ENCODE measurements around the gene SEMA6B. TPM values are rescaled to one million over a fixed set of nuclear protein-coding genes. Genes with fewer than 3 reads are reported as not detected.
"Not testable (repeated sequence)": the region's sequence is repeated elsewhere in the genome, so short reads cannot be mapped to it uniquely, and the experiment has no call there.

SEMA6B gene
- total RNA-seq, 6 donors from 2014 or later: 3.4 to 33.1 (median 7.6) TPM

- not testable (repeated sequence) for H3K4me3 ChIP-seq, H3K36me3 ChIP-seq, DNase-seq, H3K9me3 ChIP-seq, H3K27ac ChIP-seq, H3K27me3 ChIP-seq
- H3K4me1 ChIP-seq: peaks cover 0 to 12% (median 6%) of the 10 kb centered on the region in 4 donors
- peak in 1 of 4 donors; percentile 18 for TF ChIP-seq EP300 (IDR thresholded peaks at IDR 0.05)
- ATAC-seq (ENCODE audit: low FRiP score in 2 of 2): peak; percentile 50 to 65
- WGBS, 2 donors: 65 to 75% methylated on average over 5 of the region's 5 CpGs
Measured at GRCh38 chr19:4563562-4563961, 4.1 kb upstream of the SEMA6B start.

GRCh38 chr19:4562085-4562484 is 2.6 kb upstream of the SEMA6B start:
- DNase-seq (peak in 1 of 2 donors; percentile 41), ATAC-seq (ENCODE audit: low FRiP score in 2 of 2) (peak; percentile 66 to 73)
- Histone ChIP-seq H3K4me1 (peaks cover 5 to 18% (median 12%) of the 10 kb centered on the region in 4 donors), H3K27ac (peak overlapping the region in 1 of 4 donors; percentile 11)
- H3K4me3 ChIP-seq, H3K36me3 ChIP-seq, H3K9me3 ChIP-seq, H3K27me3 ChIP-seq: not testable (repeated sequence)
- 50 to 71% methylated on average over 7 of the region's 7 CpGs for WGBS, 2 donors

GRCh38 chr19:4557971-4558941 is 1.2 kb downstream of the SEMA6B start:
- H3K4me3 ChIP-seq: peak overlapping the region; percentile 16 to 53 (median 32)
- no peaks in the 10 kb centered on the region for H3K9me3 ChIP-seq
- no peak for TF ChIP-seq POLR2A (IDR thresholded peaks at IDR 0.05)
- TF ChIP-seq POLR2AphosphoS5 (IDR thresholded peaks at IDR 0.05): no peak
- TF ChIP-seq EP300 (IDR thresholded peaks at IDR 0.05): no peak
- TF ChIP-seq, protein P1, sequence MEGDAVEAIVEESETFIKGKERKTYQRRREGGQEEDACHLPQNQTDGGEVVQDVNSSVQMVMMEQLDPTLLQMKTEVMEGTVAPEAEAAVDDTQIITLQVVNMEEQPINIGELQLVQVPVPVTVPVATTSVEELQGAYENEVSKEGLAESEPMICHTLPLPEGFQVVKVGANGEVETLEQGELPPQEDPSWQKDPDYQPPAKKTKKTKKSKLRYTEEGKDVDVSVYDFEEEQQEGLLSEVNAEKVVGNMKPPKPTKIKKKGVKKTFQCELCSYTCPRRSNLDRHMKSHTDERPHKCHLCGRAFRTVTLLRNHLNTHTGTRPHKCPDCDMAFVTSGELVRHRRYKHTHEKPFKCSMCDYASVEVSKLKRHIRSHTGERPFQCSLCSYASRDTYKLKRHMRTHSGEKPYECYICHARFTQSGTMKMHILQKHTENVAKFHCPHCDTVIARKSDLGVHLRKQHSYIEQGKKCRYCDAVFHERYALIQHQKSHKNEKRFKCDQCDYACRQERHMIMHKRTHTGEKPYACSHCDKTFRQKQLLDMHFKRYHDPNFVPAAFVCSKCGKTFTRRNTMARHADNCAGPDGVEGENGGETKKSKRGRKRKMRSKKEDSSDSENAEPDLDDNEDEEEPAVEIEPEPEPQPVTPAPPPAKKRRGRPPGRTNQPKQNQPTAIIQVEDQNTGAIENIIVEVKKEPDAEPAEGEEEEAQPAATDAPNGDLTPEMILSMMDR (IDR thresholded peaks at IDR 0.05): peak; percentile 91 to 100 (median 95)
- H3K4me1 ChIP-seq: peaks cover 5 to 22% (median 12%) of the 10 kb centered on the region in 4 donors
- DNase-seq: peak; percentile 43 to 93
- H3K27me3 ChIP-seq: no peaks in the 10 kb centered on the region
- peak in 1 of 2 donors; percentile 69 for ATAC-seq (ENCODE audit: low FRiP score in 2 of 2)
- H3K27ac ChIP-seq: peak overlapping the region in 2 of 4 donors; percentile 54 to 71
- H3K36me3 ChIP-seq: peaks cover 0 to 24% (median 0%) of the 10 kb centered on the region in 4 donors
- 30 to 32% methylated on average over 31 to 41 of the region's 44 CpGs for WGBS, 2 donors

- TF ChIP-seq, protein P1 (IDR thresholded peaks at IDR 0.05): no peak
- no peak for TF ChIP-seq POLR2A (IDR thresholded peaks at IDR 0.05)
- no peak for TF ChIP-seq POLR2AphosphoS5 (IDR thresholded peaks at IDR 0.05)
- TF ChIP-seq EP300 (IDR thresholded peaks at IDR 0.05): no peak
- Histone ChIP-seq H3K9me3 (no peaks in the 10 kb centered on the region), H3K4me1 (peaks cover 5 to 22% (median 12%) of the 10 kb centered on the region in 4 donors), H3K36me3 (peaks cover 0 to 33% (median 0%) of the 10 kb centered on the region in 4 donors), H3K27me3 (no peaks in the 10 kb centered on the region), H3K4me3 (peak overlapping the region in 1 of 4 donors; percentile 53), H3K27ac (no peak overlapping the region)
- DNase-seq: peak in 1 of 2 donors; percentile 67
- ATAC-seq (ENCODE audit: low FRiP score in 2 of 2): no peak
- 85 to 87% methylated on average over 20 to 33 of the region's 33 CpGs for WGBS, 2 donors
Measured at GRCh38 chr19:4557144-4557970, 2.1 kb downstream of the SEMA6B start.

GRCh38 chr19:4556597-4557127 is 2.8 kb downstream of the SEMA6B start:
- peaks cover 5 to 22% (median 12%) of the 10 kb centered on the region in 4 donors for H3K4me1 ChIP-seq
- H3K27me3 ChIP-seq: no peaks in the 10 kb centered on the region
- no peak overlapping the region for H3K4me3 ChIP-seq
- WGBS, 2 donors: 87 to 88% methylated on average over 8 to 13 of the region's 25 CpGs
- peak in 1 of 2 donors; percentile 19 for ATAC-seq (ENCODE audit: low FRiP score in 2 of 2)
- H3K36me3 ChIP-seq: peaks cover 0 to 40% (median 0%) of the 10 kb centered on the region in 4 donors
- peak in 1 of 2 donors; percentile 84 for DNase-seq
- no peak overlapping the region for H3K27ac ChIP-seq
- TF ChIP-seq POLR2AphosphoS5 (IDR thresholded peaks at IDR 0.05) (no peak), EP300 (IDR thresholded peaks at IDR 0.05) (no peak), POLR2A (IDR thresholded peaks at IDR 0.05) (no peak)
- TF ChIP-seq, protein P1 (IDR thresholded peaks at IDR 0.05): no peak
- no peaks in the 10 kb centered on the region for H3K9me3 ChIP-seq
